GM12878 (cell line): Measurements from ENCODE around the gene PCBP4. TPM values are rescaled to one million over a fixed set of nuclear protein-coding genes. Genes with fewer than 3 reads are reported as not detected.

ENCODE experiments used
- ATF7 ChIP-seq: fragments of 450-650 bp; IDR thresholded peaks from 2 replicates; pipeline ENCODE4 v1.6.1; 2016; ENCODE audit warnings: low read depth, mild to moderate bottlenecking
- CBX5 ChIP-seq: sonication (generic); IDR thresholded peaks from 2 replicates; pipeline ENCODE4 v1.6.1; 2016; ENCODE audit warnings: low read depth, moderate library complexity, mild to moderate bottlenecking, inconsistent platforms
- E2F8 ChIP-seq: fragments of 450-650 bp; IDR thresholded peaks from 2 replicates; pipeline ENCODE4 v1.6.1; 2018; ENCODE audit warnings: mild to moderate bottlenecking, low read depth, moderate library complexity; ENCODE audit not compliant: partially characterized antibody
- FOXM1 ChIP-seq: IDR thresholded peaks from 2 replicates; pipeline ENCODE4 v1.6.1; 2012; ENCODE audit warnings: low read depth, mild to moderate bottlenecking, inconsistent platforms, low read length, moderate library complexity
- HSF1 ChIP-seq: fragments of 150-350 bp; IDR thresholded peaks from 2 replicates; pipeline ENCODE4 v1.6.1; 2014; ENCODE audit warnings: mild to moderate bottlenecking, low read depth, low read length
- IRF4 ChIP-seq: IDR thresholded peaks from 2 replicates; pipeline ENCODE4 v1.6.1; 2011; ENCODE audit warnings: low read depth, low read length
- MXI1 ChIP-seq: fragments of 150-350 bp; IDR thresholded peaks from 2 replicates; pipeline ENCODE4 v1.6.1; 2011; ENCODE audit warnings: low read depth, mild to moderate bottlenecking, inconsistent platforms, low read length, improper control_type of control experiment
- NFIC ChIP-seq: IDR thresholded peaks from 2 replicates; pipeline ENCODE4 v1.6.1; 2012; ENCODE audit warnings: low read depth, mild to moderate bottlenecking, inconsistent platforms, low read length, moderate library complexity
- PKNOX1 ChIP-seq: fragments of 450-650 bp; IDR thresholded peaks from 2 replicates; pipeline ENCODE4 v1.6.1; 2016; ENCODE audit warnings: mild to moderate bottlenecking
- POU2F2 ChIP-seq: IDR thresholded peaks from 3 replicates; pipeline ENCODE4 v1.6.1; 2011; ENCODE audit warnings: low read depth, mild to moderate bottlenecking, low read length, borderline replicate concordance
- RCOR1 ChIP-seq: conservative IDR thresholded peaks from 2 replicates; pipeline ENCODE4 v1.6.1; 2012; ENCODE audit warnings: low read depth, low read length, improper control_type of control experiment
- RFX5 ChIP-seq: IDR thresholded peaks from 2 replicates; pipeline ENCODE4 v1.6.1; 2011; ENCODE audit warnings: low read depth, low read length, improper control_type of control experiment
- ZBTB33 ChIP-seq: fragments of 450-650 bp; IDR thresholded peaks from 2 replicates; pipeline ENCODE4 v1.6.1; 2017; ENCODE audit warnings: mild to moderate bottlenecking
- polyA plus RNA-seq, 11 experiments: library from polyadenylated mRNA; depleted of rRNA in 4 of 11; unstranded in 6 of 11; stranded (reverse) in 5 of 11; fragments of >200 nt; fragmentation: Nextera tagmentation in 4 of 11; fragmentation: Illumina TruSeq in 1 of 11; extraction: Ambion mirVana in 4 of 11; extraction: Trizol in 1 of 11; gene quantifications; 1 replicate in 1 of 11; 2 replicates in 10 of 11; pipeline versions ENCODE4 v1.2.1 to v1.2.3, GENCODE V29; 2011 to 2016; ENCODE audit warnings: inconsistent platforms in 2 of 11, missing spikeins in 2 of 11, low read depth in 1 of 11
- total RNA-seq, 4 experiments: library from RNA; depleted of rRNA in 3 of 4; stranded (reverse); fragments of >200 nt in 3 of 4; fragmentation: Illumina TruSeq in 1 of 4; extraction: Trizol in 1 of 4; gene quantifications; 2 replicates each; pipeline versions ENCODE4 v1.2.1 to v1.2.3, GENCODE V29; 2013 to 2021
- TF ChIP-seq, protein P1 (sequence below): fragments of 450-650 bp; conservative IDR thresholded peaks from 2 replicates; pipeline ENCODE4 v1.6.1; 2017; ENCODE audit warnings: mild to moderate bottlenecking, moderate library complexity
- TF ChIP-seq, protein P2 (sequence below): IDR thresholded peaks from 2 replicates; pipeline ENCODE4 v1.6.1; 2011; ENCODE audit warnings: low read depth, mild to moderate bottlenecking, low read length, moderate library complexity, borderline replicate concordance; ENCODE audit errors: extremely low read depth

Gene PCBP4
- total and polyA plus RNA-seq, 10 of the 15 experiments (the other 5 are each of a cell fraction or from before 2014, with no cell fraction given) = 0.05 to 14.5 (median 4.2) TPM

DNA sequence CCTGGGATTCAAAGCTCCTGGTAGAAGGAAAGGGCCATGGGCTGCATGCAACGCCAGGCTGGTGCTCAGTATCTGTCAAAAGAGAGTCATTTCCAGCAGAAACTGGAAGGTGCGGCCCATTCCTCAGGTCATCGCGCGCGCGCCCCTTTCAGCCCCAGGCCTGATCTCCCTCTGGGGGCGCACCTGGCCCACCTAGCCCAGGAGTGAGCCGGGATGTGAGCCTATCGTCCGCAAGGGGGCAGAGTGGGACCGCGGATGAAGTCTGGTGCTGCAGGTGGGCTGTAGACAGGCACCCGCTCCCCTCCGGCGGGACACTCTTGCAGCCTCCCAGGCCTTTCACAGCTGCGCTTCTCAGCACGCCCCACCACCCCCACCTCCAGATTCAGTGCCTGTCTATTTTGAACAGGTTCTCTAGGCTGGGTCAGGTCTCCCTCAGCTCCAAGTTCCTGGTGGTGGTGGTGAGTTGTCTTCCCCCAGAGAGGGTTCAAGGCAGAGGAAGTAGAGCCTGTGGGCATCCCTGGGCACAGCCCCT is 34.3 kb upstream of the PCBP4 start (continued):
- TF ChIP-seq, protein P1, sequence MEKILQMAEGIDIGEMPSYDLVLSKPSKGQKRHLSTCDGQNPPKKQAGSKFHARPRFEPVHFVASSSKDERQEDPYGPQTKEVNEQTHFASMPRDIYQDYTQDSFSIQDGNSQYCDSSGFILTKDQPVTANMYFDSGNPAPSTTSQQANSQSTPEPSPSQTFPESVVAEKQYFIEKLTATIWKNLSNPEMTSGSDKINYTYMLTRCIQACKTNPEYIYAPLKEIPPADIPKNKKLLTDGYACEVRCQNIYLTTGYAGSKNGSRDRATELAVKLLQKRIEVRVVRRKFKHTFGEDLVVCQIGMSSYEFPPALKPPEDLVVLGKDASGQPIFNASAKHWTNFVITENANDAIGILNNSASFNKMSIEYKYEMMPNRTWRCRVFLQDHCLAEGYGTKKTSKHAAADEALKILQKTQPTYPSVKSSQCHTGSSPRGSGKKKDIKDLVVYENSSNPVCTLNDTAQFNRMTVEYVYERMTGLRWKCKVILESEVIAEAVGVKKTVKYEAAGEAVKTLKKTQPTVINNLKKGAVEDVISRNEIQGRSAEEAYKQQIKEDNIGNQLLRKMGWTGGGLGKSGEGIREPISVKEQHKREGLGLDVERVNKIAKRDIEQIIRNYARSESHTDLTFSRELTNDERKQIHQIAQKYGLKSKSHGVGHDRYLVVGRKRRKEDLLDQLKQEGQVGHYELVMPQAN = no peak
- TF ChIP-seq FOXM1 (no peak), MXI1 (no peak), HSF1 (no peak), ATF7 (no peak), NFIC (no peak), POU2F2 (peak; percentile 64; the same call in 1 of the 3 replicates), RFX5 (no peak), RCOR1 (no peak), PKNOX1 (no peak), IRF4 (peak; percentile 32; the same call in 1 of the 2 replicates), ZBTB33 (no peak), E2F8 (no peak), CBX5 (no peak)
- TF ChIP-seq, protein P2, sequence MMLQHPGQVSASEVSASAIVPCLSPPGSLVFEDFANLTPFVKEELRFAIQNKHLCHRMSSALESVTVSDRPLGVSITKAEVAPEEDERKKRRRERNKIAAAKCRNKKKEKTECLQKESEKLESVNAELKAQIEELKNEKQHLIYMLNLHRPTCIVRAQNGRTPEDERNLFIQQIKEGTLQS = no peak
